Parathyroid adenoma (tissue), 2 donors: ENCODE results near the gene ADSS1.

Experiments used
- H2AFZ ChIP-seq: fragments of 300-600 bp; sonication (generic); one replicate; pipeline ENCODE4 v1.7.0; 2017; ENCODE audit warnings: antibody characterized with exemption, mild to moderate bottlenecking
- H3K27ac ChIP-seq: fragments of 300-600 bp; sonication (generic); one replicate; pipeline ENCODE4 v1.7.0; 2017
- H3K27me3 ChIP-seq: fragments of 300-600 bp; sonication (generic); one replicate; pipeline ENCODE4 v1.7.0; 2017; ENCODE audit warnings: low read length; ENCODE audit not compliant: control insufficient read depth, insufficient read depth
- H3K36me3 ChIP-seq: fragments of 300-600 bp; sonication (generic); one replicate; pipeline ENCODE4 v1.7.0; 2017; ENCODE audit warnings: low read length; ENCODE audit not compliant: control insufficient read depth, insufficient read depth
- H3K4me1 ChIP-seq: fragments of 300-600 bp; sonication (generic); one replicate; pipeline ENCODE4 v1.7.0; 2017; ENCODE audit warnings: control low read depth
- H3K4me2 ChIP-seq: fragments of 300-600 bp; sonication (generic); one replicate; pipeline ENCODE4 v1.7.0; 2017; ENCODE audit warnings: low read length
- H3K4me3 ChIP-seq: fragments of 300-600 bp; sonication (generic); one replicate; pipeline ENCODE4 v1.7.0; 2017; ENCODE audit warnings: low read depth, low read length
- H3K79me2 ChIP-seq: fragments of 300-600 bp; sonication (generic); one replicate; pipeline ENCODE4 v1.7.0; 2017; ENCODE audit warnings: control low read depth
- H3K9ac ChIP-seq: fragments of 300-600 bp; sonication (generic); one replicate; pipeline ENCODE4 v1.7.0; 2017; ENCODE audit warnings: mild to moderate bottlenecking
- H3K9me3 ChIP-seq: fragments of 300-600 bp; sonication (generic); one replicate; pipeline ENCODE4 v1.7.0; 2017; ENCODE audit warnings: low read length; ENCODE audit not compliant: control insufficient read depth
- CTCF ChIP-seq: fragments of 300-600 bp; sonication (generic); IDR thresholded peaks from one replicate; pipeline ENCODE4 v1.7.0; 2017; ENCODE audit warnings: antibody characterized with exemption, mild to moderate bottlenecking
- donor health status: primary hyperparathyroidism.

Gene ADSS1

GRCh38 chr14:104687601-104688504, 36.2 kb upstream of the ADSS1 start:
- Histone ChIP-seq H3K9me3 (no peaks in the 10 kb centered on the region), H3K4me1 (peaks cover 11% of the 10 kb centered on the region), H3K4me3 (peak overlapping the region; percentile 57), H2AFZ (peak overlapping the region; percentile 97), H3K79me2 (peaks cover 3% of the 10 kb centered on the region), H3K27me3 (no peaks in the 10 kb centered on the region), H3K9ac (no peak overlapping the region), H3K36me3 (no peaks in the 10 kb centered on the region), H3K27ac (peak overlapping the region; percentile 34), H3K4me2 (peak overlapping the region; percentile 90)
- no peak for TF ChIP-seq CTCF

GRCh38 chr14:104688505-104689108, 35.4 kb upstream of the ADSS1 start:
- peak overlapping the region; percentile 90 for H3K4me2 ChIP-seq
- peaks cover 11% of the 10 kb centered on the region for H3K4me1 ChIP-seq
- H3K4me3 ChIP-seq: peak overlapping the region; percentile 57
- no peaks in the 10 kb centered on the region for H3K27me3 ChIP-seq
- H3K9ac ChIP-seq: no peak overlapping the region
- H2AFZ ChIP-seq: peak overlapping the region; percentile 97
- H3K27ac ChIP-seq: peak overlapping the region; percentile 34
- H3K79me2 ChIP-seq: peaks cover 3% of the 10 kb centered on the region
- no peaks in the 10 kb centered on the region for H3K36me3 ChIP-seq
- no peaks in the 10 kb centered on the region for H3K9me3 ChIP-seq
- TF ChIP-seq CTCF: no peak

- peaks cover 3% of the 10 kb centered on the region for H3K79me2 ChIP-seq
- H3K4me3 ChIP-seq: peak within 1 kb of the TSS; percentile 79
- peaks cover 11% of the 10 kb centered on the region for H3K4me1 ChIP-seq
- peak within 1 kb of the TSS; percentile 98 for H3K4me2 ChIP-seq
- H3K9me3 ChIP-seq: no peaks in the 10 kb centered on the region
- no peak for TF ChIP-seq CTCF
- no peaks in the 10 kb centered on the region for H3K36me3 ChIP-seq
- no peaks in the 10 kb centered on the region for H3K27me3 ChIP-seq
- no peak within 1 kb of the TSS for H3K9ac ChIP-seq
- peak within 1 kb of the TSS; percentile 97 for H2AFZ ChIP-seq
- H3K27ac ChIP-seq: peak within 1 kb of the TSS; percentile 34
Measured at GRCh38 chr14:104689109-104689880, 34.7 kb upstream of the ADSS1 start, which contains the start of gene INF2. TSS of gene INF2 (plus strand) at chr14:104689618. CDS start at chr14:104701366, 11,748 bp downstream.

DNA sequence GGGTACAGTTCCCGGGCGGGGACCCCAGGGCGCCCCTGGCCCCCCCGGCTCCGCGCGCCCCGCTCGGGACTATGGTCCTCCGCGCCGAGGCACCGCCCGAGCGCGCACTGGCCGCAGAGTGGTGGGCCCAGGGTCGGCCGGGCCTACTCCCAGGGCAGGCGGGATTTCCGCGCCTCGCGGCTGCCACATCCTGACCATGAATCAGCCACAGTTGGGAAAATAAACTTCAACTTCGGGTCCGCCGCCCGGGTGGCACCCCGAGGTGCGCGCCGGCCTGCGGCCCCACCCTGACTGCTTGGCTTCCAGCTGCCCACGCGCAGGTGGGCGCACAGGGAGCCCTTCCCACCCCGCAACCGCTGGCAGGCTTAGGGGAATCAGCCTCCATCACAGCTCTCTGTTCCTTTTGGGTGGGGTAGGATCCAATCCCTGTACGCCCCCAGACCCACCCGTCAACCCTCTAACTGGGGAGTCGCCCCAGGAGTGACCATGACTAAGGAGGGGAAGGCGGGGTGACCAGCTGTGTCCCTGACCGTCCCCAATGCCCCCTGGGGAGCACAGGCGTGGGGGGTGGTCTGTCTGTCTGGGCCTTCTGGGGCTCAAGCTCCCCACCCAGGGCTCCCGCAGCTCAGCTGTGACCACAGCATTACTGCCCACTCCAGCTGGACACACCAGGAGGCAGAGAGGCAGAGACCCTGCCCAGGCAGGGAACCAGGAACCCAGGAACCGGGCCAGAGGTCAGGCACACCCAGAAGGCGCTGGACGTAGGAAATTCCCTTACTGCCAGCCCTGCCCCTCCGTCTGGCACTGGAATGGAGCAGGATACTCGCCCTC, 33.9 kb upstream of the ADSS1 start:
- H3K9ac ChIP-seq: no peak overlapping the region
- H3K79me2 ChIP-seq: peaks cover 3% of the 10 kb centered on the region
- TF ChIP-seq CTCF: no peak

More for the DNA sequence above, 33.9 kb upstream of the ADSS1 start:
- Histone ChIP-seq H3K9me3 (no peaks in the 10 kb centered on the region), H3K36me3 (no peaks in the 10 kb centered on the region), H3K4me2 (peak overlapping the region; percentile 98), H3K27me3 (no peaks in the 10 kb centered on the region), H3K4me3 (peak overlapping the region; percentile 79), H3K4me1 (peaks cover 11% of the 10 kb centered on the region), H2AFZ (peak overlapping the region; percentile 73), H3K27ac (no peak overlapping the region)
